KOPT-K1 (cell line): ENCODE measurements around the gene KRAS.

ENCODE experiments used
- H3K27ac ChIP-seq: fragments of 200-600 bp; sonication (generic); 2 replicates; pipeline ENCODE4 v1.5.1; 2016; ENCODE audit warnings: antibody characterized with exemption, mild to moderate bottlenecking, low read depth, low read length; ENCODE audit not compliant: poor library complexity, severe bottlenecking
- H3K36me3 ChIP-seq: fragments of 200-600 bp; sonication (generic); 2 replicates; pipeline ENCODE4 v1.5.1; 2017; ENCODE audit warnings: antibody characterized with exemption, mild to moderate bottlenecking, low read length, moderate library complexity; ENCODE audit not compliant: insufficient read depth
- H3K9me3 ChIP-seq: fragments of 200-600 bp; sonication (generic); 2 replicates; pipeline ENCODE4 v1.5.1; 2017; ENCODE audit warnings: antibody characterized with exemption, low read length, mild to moderate bottlenecking; ENCODE audit not compliant: insufficient read depth, poor library complexity, severe bottlenecking

The KRAS gene

DNA sequence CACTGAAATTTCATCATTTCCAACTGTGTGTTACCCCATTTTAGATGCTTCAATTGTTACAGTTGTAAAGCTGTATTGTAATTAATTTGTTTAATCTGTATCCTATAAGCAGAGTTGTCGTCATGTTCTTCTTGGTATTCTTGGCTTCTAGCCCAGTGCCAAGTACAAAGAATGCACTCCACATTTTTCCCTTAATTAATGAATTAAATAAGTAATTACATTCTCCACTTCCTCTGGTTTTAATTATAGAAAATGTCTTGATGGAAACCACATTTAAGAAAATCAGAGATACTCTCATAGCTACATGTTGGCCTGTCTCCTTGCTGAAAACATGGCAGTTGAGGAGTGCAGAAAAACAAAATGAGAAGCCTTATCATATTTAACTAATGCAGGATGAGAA, 56.5 kb downstream of the KRAS start:
- Histone ChIP-seq H3K27ac (no peak overlapping the region), H3K9me3 (no peaks in the 10 kb centered on the region)

DNA sequence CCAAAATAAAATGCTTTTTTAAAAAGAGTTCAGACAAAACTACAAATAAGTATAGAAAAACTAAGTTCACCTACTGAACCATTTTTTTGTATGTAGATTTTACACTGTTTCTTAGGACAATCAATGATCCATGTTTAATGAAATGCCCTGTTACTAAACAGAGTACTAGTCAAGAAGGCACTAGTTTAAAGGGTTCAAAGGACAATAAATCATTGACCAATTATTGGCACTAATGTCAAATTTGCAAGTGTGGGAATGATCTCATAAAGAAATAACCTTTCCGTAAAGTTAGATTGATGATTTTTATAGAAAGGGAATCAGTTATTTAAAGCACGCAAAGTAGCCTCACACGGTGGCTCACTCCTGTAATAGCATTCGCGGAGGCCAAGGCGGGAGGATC, 59.9 kb downstream of the KRAS start:
- no peaks in the 10 kb centered on the region for H3K9me3 ChIP-seq
- H3K27ac ChIP-seq = no peak overlapping the region
- no peaks in the 10 kb centered on the region for H3K36me3 ChIP-seq

More for the DNA sequence above, 56.5 kb downstream of the KRAS start:
- H3K36me3 ChIP-seq = no peaks in the 10 kb centered on the region

DNA sequence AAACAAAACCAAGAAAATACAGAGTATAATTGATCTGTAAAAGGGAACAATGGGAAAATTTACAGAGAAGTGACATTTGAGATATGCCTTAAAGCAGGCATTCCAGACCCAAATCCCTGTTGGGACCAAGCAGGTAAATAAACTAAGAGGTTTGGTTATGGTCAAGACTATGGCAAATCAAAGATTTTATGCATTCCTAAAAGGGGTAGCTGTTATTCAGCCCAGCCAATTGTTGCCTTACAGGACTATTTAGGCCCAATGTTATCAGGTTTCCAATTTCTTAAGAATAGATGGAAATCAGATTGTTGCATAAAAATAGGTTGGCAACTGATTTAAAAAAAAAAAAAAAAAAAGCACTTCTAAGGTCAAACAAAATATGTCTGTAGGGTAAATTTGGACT, 61.1 kb downstream of the KRAS start:
- no peak overlapping the region for H3K27ac ChIP-seq
- H3K36me3 ChIP-seq = no peaks in the 10 kb centered on the region
- no peaks in the 10 kb centered on the region for H3K9me3 ChIP-seq

- Histone ChIP-seq H3K36me3 (no peaks in the 10 kb centered on the region), H3K27ac (no peak overlapping the region), H3K9me3 (no peaks in the 10 kb centered on the region)
Measured at GRCh38 chr12:25187781-25188180, 62.9 kb downstream of the KRAS start.

DNA sequence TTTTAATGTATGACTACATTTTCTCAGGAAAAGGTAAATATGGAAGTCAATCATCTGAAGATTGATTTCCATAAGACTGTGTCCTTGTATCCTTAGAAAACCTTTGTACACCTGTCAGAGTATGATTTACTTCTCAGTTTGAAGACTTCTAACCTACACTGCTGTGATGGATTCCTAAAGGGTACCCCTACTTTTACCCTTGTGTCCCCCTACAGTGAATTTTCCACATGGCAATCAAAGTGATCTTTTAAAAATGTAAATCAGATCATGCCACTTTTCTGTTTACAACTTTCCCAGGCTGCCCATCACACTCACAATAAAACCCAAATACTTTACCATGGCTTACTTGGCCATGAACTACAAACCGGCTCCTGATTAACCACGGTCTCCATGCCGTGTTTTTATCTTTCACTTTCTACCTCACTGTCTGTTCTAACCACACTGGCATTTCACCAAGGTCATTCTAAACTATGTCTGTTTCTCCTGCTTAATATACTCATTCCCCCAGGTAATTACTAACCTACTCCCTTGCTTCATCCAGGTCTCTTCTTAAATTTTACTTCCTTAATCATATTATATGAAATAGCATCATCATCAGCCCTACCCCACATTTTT, 63.8 kb downstream of the KRAS start:
- H3K36me3 ChIP-seq = no peaks in the 10 kb centered on the region
- H3K27ac ChIP-seq = no peak overlapping the region
- no peaks in the 10 kb centered on the region for H3K9me3 ChIP-seq

DNA sequence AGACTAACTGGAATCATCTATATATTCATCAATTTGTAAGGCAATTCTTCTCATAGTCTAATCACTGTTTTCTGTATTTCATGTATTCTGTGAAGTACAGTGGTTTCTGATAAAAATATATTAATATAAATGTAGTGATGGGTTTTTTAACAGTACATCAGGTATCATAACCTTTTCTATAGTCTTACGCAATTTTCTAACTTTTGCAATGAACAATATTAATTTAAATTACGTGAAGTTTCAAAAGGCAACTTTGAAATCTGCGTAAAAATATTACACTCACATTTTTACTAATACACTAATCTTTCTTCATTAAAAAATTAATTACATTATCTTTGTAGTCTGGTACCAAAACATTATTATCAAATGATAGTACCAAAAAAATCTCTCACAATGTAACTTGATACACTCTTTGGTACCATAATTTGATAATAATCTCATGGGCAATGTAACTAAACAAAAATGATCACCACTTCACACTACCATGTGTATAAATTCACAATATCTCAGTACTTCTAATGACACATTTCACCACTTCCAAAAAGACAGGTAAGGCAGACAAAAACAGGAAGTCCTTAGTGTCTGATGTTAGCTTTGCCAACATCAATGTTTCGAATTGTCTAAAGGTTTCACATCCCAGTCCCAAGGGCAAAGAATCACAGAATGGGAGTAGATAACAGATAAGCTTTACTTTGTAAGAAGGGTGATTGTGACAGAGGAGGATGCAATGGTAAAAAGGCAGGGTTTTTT, 64.5 kb downstream of the KRAS start:
- Histone ChIP-seq H3K36me3 (no peaks in the 10 kb centered on the region), H3K27ac (no peak overlapping the region), H3K9me3 (no peaks in the 10 kb centered on the region)

DNA sequence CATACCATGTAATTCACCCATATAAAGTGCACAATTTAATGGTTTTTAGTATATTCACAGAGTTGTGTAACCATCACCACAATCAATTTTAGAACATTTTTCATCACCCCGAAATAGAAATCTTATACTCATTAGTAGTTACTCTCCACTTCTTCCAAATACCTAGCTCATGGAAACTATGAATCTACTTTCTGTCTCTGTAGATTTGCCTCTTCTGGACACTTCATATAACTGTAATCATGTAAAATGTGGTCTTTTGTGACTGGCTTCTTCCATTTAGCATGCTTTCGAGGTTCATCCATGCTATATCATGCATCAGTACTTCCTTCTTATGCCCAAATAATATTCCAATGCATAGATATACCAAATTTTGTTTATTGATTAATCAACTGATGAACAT, 66.6 kb downstream of the KRAS start:
- no peaks in the 10 kb centered on the region for H3K9me3 ChIP-seq
- no peaks in the 10 kb centered on the region for H3K36me3 ChIP-seq
- no peak overlapping the region for H3K27ac ChIP-seq

- no peak overlapping the region for H3K27ac ChIP-seq
- H3K36me3 ChIP-seq = no peaks in the 10 kb centered on the region
Measured at GRCh38 chr12:25182765-25183164, 68.0 kb downstream of the KRAS start.

GRCh38 chr12:25162866-25163265, 87.9 kb downstream of the KRAS start:
- Histone ChIP-seq H3K9me3 (no peaks in the 10 kb centered on the region), H3K27ac (no peak overlapping the region), H3K36me3 (no peaks in the 10 kb centered on the region)

More at GRCh38 chr12:25182765-25183164, 68.0 kb downstream of the KRAS start:
- H3K9me3 ChIP-seq = no peaks in the 10 kb centered on the region

DNA sequence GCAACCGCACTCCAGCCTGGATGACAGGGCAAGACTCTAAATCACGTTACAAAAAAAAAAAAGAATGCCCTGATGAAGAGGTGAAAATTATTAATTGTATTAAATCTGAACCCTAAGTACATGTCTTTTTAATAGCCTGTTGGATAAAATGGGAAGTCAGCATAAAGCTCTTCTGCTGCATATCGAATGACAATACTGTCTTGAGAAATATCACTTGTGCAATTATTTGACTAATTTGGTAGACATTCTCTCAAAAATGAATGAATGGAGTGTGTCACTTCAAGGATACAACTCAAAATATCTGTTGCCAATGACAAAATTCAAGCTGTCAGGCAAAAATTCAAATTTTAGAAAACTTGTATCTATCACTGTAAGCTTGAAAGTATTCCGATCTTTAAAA, 94.7 kb downstream of the KRAS start:
- H3K36me3 ChIP-seq = no peaks in the 10 kb centered on the region
- H3K9me3 ChIP-seq = no peaks in the 10 kb centered on the region
- no peak overlapping the region for H3K27ac ChIP-seq

DNA sequence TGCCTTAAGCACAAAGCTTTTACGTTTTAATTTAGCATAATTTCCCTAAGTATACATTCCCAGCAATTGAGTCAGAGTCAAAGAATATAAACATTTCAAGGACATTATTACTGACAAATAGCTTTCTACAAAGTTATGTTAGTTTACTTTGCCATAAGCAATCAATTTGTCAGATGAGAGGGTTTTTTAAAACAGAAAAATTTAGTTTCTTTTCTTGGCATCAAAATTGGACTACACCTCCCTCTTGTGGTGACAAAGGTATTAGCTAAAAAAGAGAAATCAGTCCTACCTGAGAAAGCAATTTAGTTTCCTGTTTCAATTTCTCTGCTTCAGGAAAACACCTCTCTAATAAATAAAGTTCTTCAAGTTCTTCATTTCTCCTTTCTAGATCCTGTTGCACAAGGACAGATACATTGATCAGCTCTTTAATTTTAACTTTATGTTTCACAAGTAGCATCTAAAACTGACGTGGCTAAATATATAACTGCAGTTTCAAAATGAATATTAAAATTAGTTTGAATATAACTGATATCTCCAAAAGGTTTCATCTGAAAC, 95.6 kb downstream of the KRAS start:
- no peak overlapping the region for H3K27ac ChIP-seq
- H3K36me3 ChIP-seq = no peaks in the 10 kb centered on the region
- H3K9me3 ChIP-seq = no peaks in the 10 kb centered on the region
